Endothelial cell of umbilical vein (primary cell): ENCODE measurements around the gene KCNG2. TPM values are rescaled to one million over a fixed set of nuclear protein-coding genes. Genes with fewer than 3 reads are reported as not detected.

Experiments used
- BruUV-seq: library from RNA; stranded (reverse); fragments of 400-500 nt; replicated peaks from 2 replicates; lab custom pipeline; 2021; lab: Mats Ljungman, UMichigan
- CTCF ChIA-PET: fragments of 300-600, 350-600 bp; sonication (Branson Sonifier 250); formaldehyde crosslinking; loops from one replicate; lab custom pipeline; 2021; ENCODE audit warnings: antibody characterized with exemption, inconsistent platforms; lab: Charles Lee
- POLR2A ChIA-PET: fragments of 300-600, 350-600 bp; sonication (Branson Sonifier 250); formaldehyde crosslinking; loops from one replicate; lab custom pipeline; 2021; ENCODE audit warnings: antibody characterized with exemption, inconsistent platforms; lab: Charles Lee
- DNase-seq: peaks from one replicate; pipeline ENCODE4 v3.0.0-alpha.2; 2011; ENCODE audit warnings: low read depth, low spot score
- FAIRE-seq: peaks from 2 replicates; lab custom pipeline; 2011; peaks lifted over from hg19 to GRCh38; lab: Jason Lieb, UNC
- H2AFZ ChIP-seq: 2 replicates; pipeline ENCODE4 v1.6.0; 2012; ENCODE audit warnings: low read depth, low read length, control low read depth, inconsistent platforms
- H3K27ac ChIP-seq: 2 replicates; pipeline ENCODE4 v1.5.1; 2011; ENCODE audit warnings: low read depth, mild to moderate bottlenecking, control low read depth, low read length, moderate library complexity; ENCODE audit not compliant: insufficient read depth
- H3K27me3 ChIP-seq, 2 experiments: 2 replicates each; pipeline versions ENCODE4 v1.6.0 to v1.6.1; 2011; ENCODE audit warnings: low read length in 2 of 2, mixed read lengths in 1 of 2; ENCODE audit not compliant: control insufficient read depth in 2 of 2, insufficient read depth in 2 of 2
- H3K36me3 ChIP-seq, 2 experiments: 2 replicates in 1 of 2; 3 replicates in 1 of 2; pipeline ENCODE4 v1.5.1; 2011; ENCODE audit warnings: low read length in 2 of 2, mild to moderate bottlenecking in 1 of 2, moderate library complexity in 1 of 2; ENCODE audit not compliant: control insufficient read depth in 2 of 2, insufficient read depth in 2 of 2; ENCODE audit errors: extremely low read depth in 1 of 2
- H3K4me1 ChIP-seq: 3 replicates; pipeline ENCODE4 v1.5.1; 2011; ENCODE audit warnings: mild to moderate bottlenecking, low read length; ENCODE audit not compliant: control insufficient read depth, insufficient read depth; ENCODE audit errors: extremely low read depth
- H3K4me2 ChIP-seq: 2 replicates; pipeline ENCODE4 v1.6.1; 2011; ENCODE audit warnings: low read length, control low read depth, mixed read lengths; ENCODE audit not compliant: insufficient read depth
- H3K4me3 ChIP-seq, 3 experiments: fragments of 200-600 bp in 1 of 3; sonication (generic), shearing (Covaris generic) in 1 of 3; replicated peaks in 1 of 3; 2 replicates each; pipeline ENCODE4 v1.5.1; 2011 to 2016; ENCODE audit warnings: control low read depth in 3 of 3, low read length in 3 of 3, mild to moderate bottlenecking in 2 of 3, inconsistent platforms in 1 of 3, low read depth in 1 of 3, moderate library complexity in 1 of 3; ENCODE audit not compliant: insufficient read depth in 1 of 3
- H3K79me2 ChIP-seq: 2 replicates; pipeline ENCODE4 v1.6.0; 2012; ENCODE audit warnings: low read length, inconsistent platforms; ENCODE audit not compliant: control insufficient read depth, insufficient read depth
- H3K9ac ChIP-seq: replicated peaks from 2 replicates; pipeline ENCODE3; 2011; ENCODE audit warnings: low read length, control low read depth; ENCODE audit not compliant: insufficient read depth; ENCODE audit errors: extremely low read depth
- H3K9me1 ChIP-seq: replicated peaks from 3 replicates; pipeline ENCODE4 v1.6.0; 2011; ENCODE audit warnings: mild to moderate bottlenecking, low read length; ENCODE audit not compliant: control insufficient read depth, insufficient read depth; ENCODE audit errors: extremely low read depth
- H3K9me3 ChIP-seq: replicated peaks from 2 replicates; pipeline ENCODE4 v1.5.1; 2012; ENCODE audit warnings: low read length, inconsistent platforms; ENCODE audit not compliant: control insufficient read depth, insufficient read depth
- H4K20me1 ChIP-seq: replicated peaks from 2 replicates; pipeline ENCODE3; 2011; ENCODE audit warnings: mild to moderate bottlenecking, low read length; ENCODE audit not compliant: control insufficient read depth, insufficient read depth; ENCODE audit errors: extremely low read depth
- EZH2 ChIP-seq: IDR thresholded peaks from 2 replicates; pipeline ENCODE4 v1.6.1; 2012; ENCODE audit warnings: borderline replicate concordance, low read depth, mild to moderate bottlenecking, moderate library complexity, low read length, inconsistent platforms; ENCODE audit not compliant: severe bottlenecking
- FOS ChIP-seq: IDR thresholded peaks from 2 replicates; pipeline ENCODE4 v1.6.1; 2011; ENCODE audit warnings: mild to moderate bottlenecking, low read length, moderate library complexity, borderline replicate concordance; ENCODE audit not compliant: insufficient read depth
- GATA2 ChIP-seq: IDR thresholded peaks from 2 replicates; pipeline ENCODE4 v1.7.0; 2011; ENCODE audit warnings: low read depth, mild to moderate bottlenecking, moderate library complexity, mixed read lengths, low read length; ENCODE audit not compliant: insufficient read length, insufficient read depth
- MAX ChIP-seq: IDR thresholded peaks from 2 replicates; pipeline ENCODE4 v1.6.1; 2011; ENCODE audit not compliant: insufficient read depth, insufficient read length
- dilution Hi-C: fragments of 300-500 bp; cut with MboI; formaldehyde crosslinking; loops from one replicate; pipeline ENCODE4 v1.15.0; 2019; ENCODE audit warnings: low sequenced_read_pairs; ENCODE audit not compliant: extremely low pct_ligation_motif_present
- intact Hi-C: fragments of 100-400 bp; cut with micrococcal nuclease; formaldehyde crosslinking; loops from one replicate; pipeline ENCODE4 v1.10.0; 2022
- polyA plus RNA-seq, 4 experiments: library from polyadenylated mRNA; depleted of rRNA in 3 of 4; stranded (reverse) in 3 of 4; unstranded in 1 of 4; fragments of >200 nt; gene quantifications; 2 replicates each; pipeline versions ENCODE4 v1.2.1 to v1.2.3, GENCODE V29; 2011 to 2012; ENCODE audit warnings: missing spikeins in 1 of 4
- total RNA-seq: library from RNA; stranded (reverse); gene quantifications from 2 replicates; pipeline ENCODE4 v1.2.3, GENCODE V29; 2021

Gene KCNG2
- total and polyA plus RNA-seq, 2 donors (not counting 3 experiments of a cell fraction or from before 2014, with no cell fraction given), result not detected

- no peaks in the 10 kb centered on the region for H4K20me1 ChIP-seq
- POLR2A ChIA-PET, result no interaction called here
- no peak overlapping the region for H3K9ac ChIP-seq
- no TSS peak for BruUV-seq
- H3K36me3 ChIP-seq, result peaks cover 0 to 2% of the 10 kb centered on the region in 2 experiments
- dilution Hi-C loops, result no loop called here
- H3K9me3 ChIP-seq, result no peaks in the 10 kb centered on the region
- peaks cover 28% of the 10 kb centered on the region for H3K79me2 ChIP-seq
- H3K9me1 ChIP-seq, result no peaks in the 10 kb centered on the region
- intact Hi-C loops, result no loop called here
- H3K27ac ChIP-seq, result no peak overlapping the region
- CTCF ChIA-PET, result no interaction called here
- no peak overlapping the region for H3K4me2 ChIP-seq
- DNase-seq, result no peak
- no peak for FAIRE-seq
- H3K27me3 ChIP-seq, result no peaks in the 10 kb centered on the region
- no peak overlapping the region for H2AFZ ChIP-seq
- H3K4me3 ChIP-seq, result no peak overlapping the region
- TF ChIP-seq EZH2 (no peak), GATA2 (no peak), FOS (no peak), MAX (no peak)
- H3K4me1 ChIP-seq, result peaks cover 5% of the 10 kb centered on the region
These were observed 151.1 kb downstream of the KCNG2 start for GRCh38 chr18:79948719-79949411.

Other genes starting within 250 kb of the KCNG2 start
- gene CTDP1, start 118.1 kb upstream of the KCNG2 start, total RNA-seq, result 23.5 and 27.6 TPM in 2 replicates
- gene CTDP1, start 118.1 kb upstream of the KCNG2 start, polyA plus RNA-seq, result 13.5 and 15.3 TPM in 2 replicates
- gene SLC66A2, start 153.7 kb downstream of the KCNG2 start, total RNA-seq, result 32.5 and 35.2 TPM in 2 replicates
- 37.1 and 40.4 TPM in 2 replicates for gene SLC66A2, start 153.7 kb downstream of the KCNG2 start, polyA plus RNA-seq
- gene HSBP1L1, start 166.7 kb downstream of the KCNG2 start, total RNA-seq, result 3.7 and 5.2 TPM in 2 replicates
- gene HSBP1L1, start 166.7 kb downstream of the KCNG2 start, polyA plus RNA-seq, result 5.6 and 7.1 TPM in 2 replicates
- gene TXNL4A, start 190.6 kb downstream of the KCNG2 start, total RNA-seq, result 147 and 148 TPM in 2 replicates
- gene TXNL4A, start 190.6 kb downstream of the KCNG2 start, polyA plus RNA-seq, result 142 and 172 TPM in 2 replicates
- 30.5 and 34.8 TPM in 2 replicates for gene RBFA, start 236.5 kb downstream of the KCNG2 start, total RNA-seq
- gene RBFA, start 236.5 kb downstream of the KCNG2 start, polyA plus RNA-seq, result 26.8 and 27.4 TPM in 2 replicates